SK-N-MC (cell line): ENCODE data around the gene SH3BP5L.

ENCODE experiments used
- EZH2 ChIP-seq: fragments of 200-600 bp; sonication (generic); IDR thresholded peaks from one replicate; pipeline ENCODE4 v1.6.1; 2017; ENCODE audit warnings: antibody characterized with exemption
- FOXP2 ChIP-seq: optimal IDR thresholded peaks from 2 replicates; pipeline ENCODE3; 2011; ENCODE audit warnings: mild to moderate bottlenecking, moderate library complexity; ENCODE audit not compliant: insufficient read depth; ENCODE audit errors: extremely low read length, control extremely low read depth
- POLR2AphosphoS5 ChIP-seq: IDR thresholded peaks from 2 replicates; pipeline ENCODE4 v1.6.1; 2012; ENCODE audit warnings: mild to moderate bottlenecking, low read depth, low read length, borderline replicate concordance

DNA sequence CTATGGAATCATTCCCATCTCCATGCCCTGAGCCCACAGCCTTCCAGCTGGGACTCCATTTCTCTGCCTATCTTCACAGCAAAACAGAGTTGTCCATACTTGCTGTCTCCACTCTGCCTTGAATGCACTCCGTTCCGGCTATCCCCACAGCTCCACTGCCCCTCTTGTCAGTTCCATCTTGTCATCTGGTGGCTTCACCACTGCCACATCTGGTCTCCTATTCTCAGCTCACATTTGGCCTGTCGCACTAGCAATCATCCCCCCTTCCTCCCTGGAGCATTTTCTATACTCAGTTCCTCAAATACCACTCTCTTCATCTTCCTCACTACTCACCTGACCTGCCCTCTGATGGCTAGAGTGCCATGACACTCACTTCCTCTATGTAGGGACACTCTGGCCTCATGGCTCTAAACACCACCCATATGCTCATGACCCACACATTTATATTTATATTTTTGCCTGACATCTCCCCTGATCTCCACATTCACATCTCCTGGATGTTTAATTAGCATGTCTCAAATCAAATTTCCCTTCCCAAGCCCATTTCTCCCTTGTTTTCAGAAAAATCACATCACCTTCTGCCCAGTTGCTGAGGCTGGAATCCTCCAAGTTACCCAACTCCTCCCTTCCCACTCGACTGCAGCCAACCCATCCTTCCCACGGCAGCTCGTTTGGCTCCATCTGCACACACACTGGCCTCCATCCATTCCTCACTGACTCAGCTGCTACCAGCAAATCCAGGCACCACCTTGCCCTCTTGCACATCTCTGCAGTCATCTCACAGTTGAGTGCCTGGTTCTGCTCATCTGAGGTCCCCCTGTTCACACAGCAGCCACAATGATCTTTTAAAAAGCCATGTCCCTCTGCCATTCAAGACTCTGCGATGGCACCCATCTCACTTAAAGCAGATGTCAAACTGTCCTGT, 27.0 kb upstream of the SH3BP5L start:
- TF ChIP-seq EZH2 (no peak), POLR2AphosphoS5 (no peak), FOXP2 (no peak)
